Stimulated activated effector memory CD8-positive, alpha-beta T cell treated with anti-CD3 and anti-CD28 coated beads, Interleukin-12 subunit alpha, Interleukin-12 subunit beta, amount 100 ng/mL, for 72 hours (primary cell): ENCODE data around the gene WIPF2.
"Not testable (repeated sequence)": the region's sequence is repeated elsewhere in the genome, so short reads cannot be mapped to it uniquely, and the experiment has no call there.

Experiments used
- ATAC-seq: fragments of 150-1000 bp; cut with Tn5 transposase; 2 replicates; pipeline ENCODE4 v1.10.0; 2021
- DNase-seq, 2 donors: peaks; one replicate each; pipeline ENCODE4 v3.0.0; 2021 to 2022; ENCODE audit warnings: low spot score in 2 of 2
- H3K27ac Mint-ChIP-seq: one replicate; pipeline ENCODE4 v1.8.0; 2022; ENCODE audit warnings: mild to moderate bottlenecking, mixed read lengths
- H3K36me3 Mint-ChIP-seq: one replicate; pipeline ENCODE4 v1.8.0; 2022; ENCODE audit warnings: mild to moderate bottlenecking, mixed read lengths
- H3K4me1 Mint-ChIP-seq: one replicate; pipeline ENCODE4 v1.8.0; 2022; ENCODE audit warnings: mixed read lengths
- H3K4me3 Mint-ChIP-seq: one replicate; pipeline ENCODE4 v1.8.0; 2022; ENCODE audit warnings: mild to moderate bottlenecking, mixed read lengths
- H3K9me3 Mint-ChIP-seq: one replicate; pipeline ENCODE4 v1.8.0; 2022; ENCODE audit warnings: mixed read lengths

Gene WIPF2

DNA sequence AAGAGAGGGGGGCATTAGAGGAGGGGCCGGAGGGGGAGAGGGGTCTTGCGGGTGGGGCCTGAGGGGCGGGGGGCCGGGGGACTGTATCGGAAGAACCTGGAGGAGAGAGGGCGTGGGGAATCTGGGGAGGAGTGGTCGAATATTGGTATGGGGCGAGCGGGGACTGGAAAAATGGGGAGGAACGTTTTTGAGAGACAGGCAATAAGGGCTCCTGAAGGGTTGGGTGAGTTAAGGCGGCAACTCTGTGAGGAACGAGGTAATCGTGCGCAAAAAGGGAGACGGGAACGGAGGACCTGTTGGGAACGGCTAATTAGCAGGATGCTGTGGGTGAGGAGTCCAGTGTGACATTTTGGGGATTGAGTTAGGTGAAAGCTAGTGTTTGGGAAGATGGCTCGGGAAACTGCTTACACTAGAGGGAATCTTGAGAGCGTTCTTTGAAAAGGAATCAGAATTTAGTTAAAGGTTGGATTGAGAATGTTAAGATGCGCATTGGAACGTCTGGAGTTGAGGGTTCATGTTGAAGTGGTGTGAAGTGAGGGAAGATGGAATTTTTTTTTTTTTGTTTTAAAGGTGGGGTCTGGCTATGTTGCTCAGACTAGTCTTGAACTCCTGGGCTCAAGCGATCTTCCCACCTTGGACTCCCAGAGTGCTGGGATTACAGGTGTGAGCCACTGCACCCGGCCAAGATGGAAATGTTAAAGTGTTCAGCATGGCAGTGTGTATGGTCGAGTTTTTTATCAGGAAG is 662 bp downstream of the WIPF2 start:
- peaks cover 41% of the 10 kb centered on the region for H3K4me1 Mint-ChIP-seq

DNA sequence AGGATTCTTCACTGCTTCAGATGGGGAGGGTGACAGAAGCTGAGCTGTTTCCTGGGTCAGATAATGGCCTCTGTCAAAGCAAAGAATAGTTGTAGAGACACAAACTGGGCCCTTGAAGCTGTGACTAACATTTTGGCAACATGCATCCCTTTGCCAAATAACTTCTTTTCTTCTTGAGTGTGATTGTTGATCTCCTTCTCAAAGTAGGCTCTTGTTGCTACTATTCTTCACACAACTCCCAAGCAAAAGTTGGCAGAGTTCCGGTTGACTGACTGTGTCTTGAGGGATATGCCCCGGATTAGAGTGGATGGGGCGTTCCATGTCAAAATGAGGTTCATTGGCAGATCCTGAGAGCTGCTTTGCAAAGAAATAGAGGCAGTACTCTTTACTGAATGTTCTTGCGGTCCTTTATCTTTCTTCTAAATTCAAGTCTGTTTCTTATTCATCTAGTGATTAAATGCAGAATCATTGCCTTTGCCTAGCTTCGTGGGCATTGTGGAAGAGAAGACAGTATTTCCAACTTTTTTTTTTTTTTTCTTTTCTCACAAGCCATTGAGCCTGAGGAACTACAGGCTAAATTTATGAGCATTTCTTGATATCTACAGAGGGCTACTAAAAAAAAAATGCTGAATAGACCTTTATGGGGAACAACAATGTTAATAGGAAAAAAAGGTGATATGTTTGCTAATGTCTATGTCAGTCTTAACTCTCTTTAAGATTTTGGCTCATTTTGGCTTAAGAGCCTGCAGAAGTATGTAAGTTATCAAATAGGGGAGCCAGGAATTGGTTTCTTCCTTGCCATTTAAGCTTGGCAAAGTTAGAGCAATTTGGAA is 5.8 kb downstream of the WIPF2 start:
- Mint-ChIP-seq H3K4me3 (no peak overlapping the region), H3K36me3 (peaks cover 61% of the 10 kb centered on the region), H3K27ac (no peak overlapping the region), H3K9me3 (no peaks in the 10 kb centered on the region), H3K4me1 (peaks cover 38% of the 10 kb centered on the region)
- no peak for ATAC-seq
- DNase-seq: no peak

More for the DNA sequence above, 662 bp downstream of the WIPF2 start:
- Mint-ChIP-seq H3K4me3 (peak overlapping the region; percentile 80), H3K27ac (peak overlapping the region; percentile 99), H3K36me3 (peaks cover 37% of the 10 kb centered on the region), H3K9me3 (no peaks in the 10 kb centered on the region)
- DNase-seq: peak in 1 of 2 donors; percentile 70
- peak; percentile 36 for ATAC-seq

DNA sequence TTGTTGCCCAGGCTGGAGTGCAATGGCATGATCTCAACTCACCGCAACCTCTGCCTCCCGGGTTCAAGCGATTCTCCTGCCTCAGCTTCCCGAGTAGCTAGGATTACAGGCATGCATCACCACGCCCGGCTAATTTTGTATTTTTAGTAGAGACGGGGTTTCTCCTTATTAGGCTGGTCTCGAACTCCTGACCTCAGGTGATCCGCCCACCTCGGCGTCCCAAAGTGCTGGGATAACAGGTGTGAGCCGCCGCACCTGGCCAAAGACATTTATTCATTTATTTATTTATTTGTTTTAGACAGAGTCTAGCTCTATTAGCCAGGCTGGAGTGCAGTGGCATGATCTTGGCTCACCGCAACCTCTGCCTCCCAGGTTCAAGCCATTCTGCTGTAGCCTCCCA is 10.0 kb downstream of the WIPF2 start:
- H3K36me3 Mint-ChIP-seq: peaks cover 92% of the 10 kb centered on the region
- not testable (repeated sequence) for DNase-seq, H3K4me3 Mint-ChIP-seq, ATAC-seq, H3K9me3 Mint-ChIP-seq
- peak overlapping the region; percentile 43 for H3K27ac Mint-ChIP-seq
- H3K4me1 Mint-ChIP-seq: peaks cover 22% of the 10 kb centered on the region

DNA sequence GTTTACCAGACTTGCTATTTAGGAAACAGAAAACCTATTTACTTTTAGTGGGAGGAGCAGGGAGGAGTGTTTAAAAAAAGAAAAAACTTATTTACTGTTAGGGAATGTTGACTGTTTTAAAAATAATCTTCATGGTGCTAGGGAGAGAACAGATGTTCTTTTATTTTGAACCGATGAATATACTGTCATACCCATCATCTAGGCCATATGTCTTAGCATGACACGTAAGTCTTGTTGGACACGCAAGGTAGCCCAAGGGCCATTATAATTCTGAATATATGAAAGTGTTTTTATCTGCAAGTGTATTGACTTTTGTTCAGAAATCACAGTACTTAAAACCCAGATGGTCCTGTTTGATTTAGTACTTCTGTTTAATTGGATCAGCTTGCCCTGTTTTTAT is 11.6 kb downstream of the WIPF2 start:
- Mint-ChIP-seq H3K9me3 (no peaks in the 10 kb centered on the region), H3K27ac (peak overlapping the region; percentile 43), H3K4me1 (peaks cover 7% of the 10 kb centered on the region), H3K4me3 (no peak overlapping the region), H3K36me3 (peaks cover 95% of the 10 kb centered on the region)
- DNase-seq: no peak
- no peak for ATAC-seq

DNA sequence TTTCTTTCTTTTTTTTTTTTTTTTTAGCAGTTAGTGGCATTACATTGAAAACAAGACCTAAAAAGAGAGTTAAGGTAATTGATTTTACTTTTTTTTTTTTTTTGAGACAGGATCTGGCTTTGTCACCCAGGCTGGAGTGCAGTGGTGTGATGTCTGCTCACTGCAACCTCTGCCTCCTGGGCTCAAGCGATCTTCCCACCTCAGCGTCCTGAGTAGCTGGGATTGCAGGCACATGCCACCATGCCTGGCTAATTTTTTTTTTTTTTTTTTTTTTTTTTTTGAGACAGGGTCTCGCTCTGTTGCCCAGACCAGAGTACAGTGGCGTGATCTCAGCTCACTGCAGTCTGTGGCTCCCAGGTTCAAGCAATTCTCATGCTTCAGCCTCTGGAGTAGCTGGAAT is 12.8 kb downstream of the WIPF2 start:
- ATAC-seq, H3K4me3 Mint-ChIP-seq, H3K27ac Mint-ChIP-seq, DNase-seq, H3K4me1 Mint-ChIP-seq, H3K9me3 Mint-ChIP-seq: not testable (repeated sequence)
- H3K36me3 Mint-ChIP-seq: peaks cover 98% of the 10 kb centered on the region

DNA sequence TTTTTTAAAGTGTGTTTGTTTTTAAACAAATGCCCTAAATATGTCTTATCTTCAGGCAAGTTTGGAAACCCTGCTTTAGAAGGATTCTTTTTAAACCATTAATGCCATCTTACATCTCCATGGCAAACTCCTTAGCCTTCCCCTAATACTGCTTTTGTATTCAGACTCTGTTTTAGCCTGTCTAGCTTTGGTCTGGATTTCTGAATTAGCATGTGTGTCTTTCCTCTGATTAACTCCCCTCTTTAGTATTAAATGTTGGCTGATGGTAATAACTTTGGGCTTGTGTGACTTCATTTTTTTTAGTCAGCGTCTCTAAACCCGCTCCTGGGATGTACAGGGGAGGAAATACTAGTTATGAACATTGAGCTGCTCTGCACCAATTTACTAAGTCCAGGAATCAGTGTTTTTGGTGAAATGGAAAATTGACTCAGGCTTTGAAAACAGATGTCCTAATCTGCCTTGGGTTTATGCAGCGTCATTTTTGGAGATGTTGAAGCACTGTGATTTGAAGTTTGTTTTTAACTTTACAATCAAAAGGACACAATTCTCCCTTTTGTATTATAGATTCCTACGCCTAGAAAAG is 22.2 kb downstream of the WIPF2 start:
- no peaks in the 10 kb centered on the region for H3K9me3 Mint-ChIP-seq
- peak overlapping the region; percentile 5 for H3K27ac Mint-ChIP-seq
- DNase-seq: no peak
- H3K4me3 Mint-ChIP-seq: no peak overlapping the region
- peaks cover 26% of the 10 kb centered on the region for H3K4me1 Mint-ChIP-seq
- ATAC-seq: no peak
- peaks cover 49% of the 10 kb centered on the region for H3K36me3 Mint-ChIP-seq

DNA sequence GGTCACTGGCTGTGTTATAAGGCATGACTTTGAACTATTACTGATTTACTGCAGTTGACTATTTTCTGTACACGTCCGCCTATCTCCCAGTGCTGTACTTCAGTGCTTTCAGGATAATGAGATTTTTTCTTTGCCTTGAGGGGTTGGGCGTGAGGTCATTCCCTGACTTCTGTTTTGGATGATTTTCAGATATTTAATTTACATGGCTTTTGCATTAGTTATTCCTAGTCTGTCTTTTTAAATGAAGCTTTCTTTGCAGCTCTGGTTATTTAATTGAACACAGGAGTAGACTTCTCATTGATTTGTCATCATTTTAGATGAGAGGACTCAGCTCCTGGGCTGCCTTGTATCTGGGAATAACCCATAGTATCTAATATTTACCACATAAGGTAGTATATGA is 23.7 kb downstream of the WIPF2 start:
- Mint-ChIP-seq H3K27ac (no peak overlapping the region), H3K36me3 (peaks cover 35% of the 10 kb centered on the region), H3K9me3 (no peaks in the 10 kb centered on the region), H3K4me3 (no peak overlapping the region), H3K4me1 (peaks cover 26% of the 10 kb centered on the region)
- no peak for DNase-seq
- ATAC-seq: no peak

DNA sequence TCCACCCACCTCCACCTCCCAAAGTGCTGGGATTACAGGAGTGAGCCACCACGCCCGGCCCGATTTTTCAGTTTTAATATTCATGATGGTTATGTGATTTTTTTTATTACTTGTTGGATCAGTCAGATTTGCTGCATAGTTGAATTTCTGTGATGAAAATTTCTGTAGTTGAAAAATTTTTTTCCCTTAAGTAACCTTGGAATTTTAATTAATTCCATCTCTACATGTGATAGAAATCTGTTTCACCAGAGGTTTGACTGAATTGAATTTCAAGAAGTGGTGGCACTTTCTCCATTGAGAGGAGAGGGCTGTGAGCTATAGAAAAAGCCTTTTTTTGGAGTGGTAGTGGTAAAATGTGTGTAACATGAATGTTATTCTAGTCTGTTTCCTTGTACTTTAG is 24.7 kb downstream of the WIPF2 start:
- Mint-ChIP-seq H3K9me3 (no peaks in the 10 kb centered on the region), H3K4me1 (peaks cover 26% of the 10 kb centered on the region), H3K36me3 (peaks cover 29% of the 10 kb centered on the region), H3K4me3 (no peak overlapping the region), H3K27ac (peak overlapping the region; percentile 26)
- ATAC-seq: no peak
- DNase-seq: no peak

DNA sequence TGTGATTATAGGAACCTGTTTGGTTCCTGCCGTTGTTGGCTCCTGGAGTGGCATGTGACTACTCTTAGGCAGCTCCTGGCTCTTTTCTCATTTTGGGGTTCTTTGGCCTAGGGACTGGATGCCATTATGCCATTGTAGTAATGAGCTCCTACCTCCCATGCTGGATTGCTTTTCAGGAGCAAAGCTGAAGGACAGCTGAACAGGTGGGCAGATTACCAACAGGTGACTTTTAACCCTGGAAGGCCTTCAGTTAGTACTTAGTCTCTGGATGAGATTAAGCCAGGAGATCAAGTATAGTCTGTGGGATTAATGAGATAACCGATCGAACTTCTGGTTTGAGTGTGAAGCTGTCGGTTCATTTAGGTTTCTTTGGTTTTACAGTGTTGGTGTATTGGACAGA is 25.2 kb downstream of the WIPF2 start:
- Mint-ChIP-seq H3K4me3 (no peak overlapping the region), H3K27ac (peak overlapping the region; percentile 26), H3K36me3 (peaks cover 29% of the 10 kb centered on the region), H3K9me3 (no peaks in the 10 kb centered on the region), H3K4me1 (peaks cover 26% of the 10 kb centered on the region)
- DNase-seq (no peak), ATAC-seq (no peak)

DNA sequence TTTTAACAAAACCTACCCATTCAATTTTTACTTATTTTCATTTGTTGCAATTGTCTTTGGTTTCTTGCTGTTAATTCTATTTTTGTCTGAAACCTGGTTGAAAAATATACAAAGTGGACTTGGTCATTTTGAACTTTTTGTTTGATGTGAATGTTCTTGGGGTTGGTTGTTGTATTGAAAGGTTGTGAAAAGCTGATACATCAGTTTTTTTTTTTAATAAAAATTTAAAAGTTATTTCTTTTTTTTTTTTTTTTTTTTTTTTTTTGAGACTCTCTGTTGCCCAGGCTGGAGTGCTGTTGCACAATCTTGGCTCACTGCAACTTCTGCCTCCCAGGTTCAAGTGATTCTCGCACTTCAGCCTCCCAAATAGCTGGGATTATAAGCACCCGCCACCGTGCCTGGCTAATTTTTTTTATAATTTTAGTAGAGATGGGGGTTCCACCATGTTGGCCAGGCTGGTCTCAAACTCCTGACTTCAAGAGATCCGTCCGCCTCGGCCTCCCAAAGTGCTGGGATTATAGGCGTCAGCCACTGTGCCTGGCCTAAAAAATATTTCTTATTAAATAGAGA is 28.9 kb downstream of the WIPF2 start:
- Mint-ChIP-seq H3K27ac (no peak overlapping the region), H3K9me3 (no peaks in the 10 kb centered on the region), H3K36me3 (peaks cover 31% of the 10 kb centered on the region), H3K4me3 (no peak overlapping the region), H3K4me1 (peaks cover 6% of the 10 kb centered on the region)
- ATAC-seq (no peak), DNase-seq (no peak)

DNA sequence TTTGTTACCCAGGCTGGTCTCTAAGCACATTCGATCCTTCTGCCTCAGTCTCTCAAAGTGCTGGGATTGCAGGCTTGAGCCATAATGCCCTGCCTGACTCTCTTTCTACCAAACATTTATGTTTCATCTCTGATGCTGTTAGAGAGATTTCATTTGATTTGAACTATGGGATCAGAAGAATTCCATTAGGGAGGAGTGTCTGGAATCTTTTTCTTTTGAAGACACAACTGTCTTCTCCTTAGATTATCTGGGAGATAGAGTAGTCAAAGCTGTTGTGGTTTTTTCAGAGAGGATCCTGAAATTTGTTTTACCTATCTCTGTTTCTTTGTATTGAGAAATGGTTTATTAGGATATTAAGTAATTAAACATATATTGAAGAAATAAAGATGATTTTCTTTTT is 29.4 kb downstream of the WIPF2 start:
- peaks cover 6% of the 10 kb centered on the region for H3K4me1 Mint-ChIP-seq

DNA sequence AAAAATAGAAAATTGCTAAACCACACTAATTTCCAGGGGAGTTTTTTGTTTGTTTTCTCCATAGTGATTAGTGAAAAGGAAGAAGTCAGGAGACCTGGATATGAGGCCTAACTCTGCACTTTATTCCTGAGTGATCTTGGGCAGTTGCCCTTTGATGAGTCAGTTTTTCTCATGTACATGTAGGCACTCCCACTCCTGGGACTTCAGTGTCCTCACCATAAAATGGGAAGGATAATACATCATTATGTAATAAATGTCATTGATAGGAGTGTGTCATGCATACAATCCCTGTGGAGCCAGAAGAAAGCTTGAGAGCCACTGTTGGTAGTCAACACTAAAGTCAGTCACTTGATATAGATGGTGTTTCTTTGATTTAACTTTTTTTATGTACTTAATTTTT is 32.5 kb downstream of the WIPF2 start:
- peaks cover 7% of the 10 kb centered on the region for H3K36me3 Mint-ChIP-seq
- H3K4me3 Mint-ChIP-seq: no peak overlapping the region
- no peaks in the 10 kb centered on the region for H3K9me3 Mint-ChIP-seq
- no peak for DNase-seq
- peaks cover 5% of the 10 kb centered on the region for H3K4me1 Mint-ChIP-seq
- H3K27ac Mint-ChIP-seq: no peak overlapping the region
- ATAC-seq: no peak

More for the DNA sequence above, 29.4 kb downstream of the WIPF2 start:
- DNase-seq (no peak), ATAC-seq (no peak)
- Mint-ChIP-seq H3K4me3 (no peak overlapping the region), H3K9me3 (no peaks in the 10 kb centered on the region), H3K27ac (no peak overlapping the region), H3K36me3 (peaks cover 31% of the 10 kb centered on the region)

DNA sequence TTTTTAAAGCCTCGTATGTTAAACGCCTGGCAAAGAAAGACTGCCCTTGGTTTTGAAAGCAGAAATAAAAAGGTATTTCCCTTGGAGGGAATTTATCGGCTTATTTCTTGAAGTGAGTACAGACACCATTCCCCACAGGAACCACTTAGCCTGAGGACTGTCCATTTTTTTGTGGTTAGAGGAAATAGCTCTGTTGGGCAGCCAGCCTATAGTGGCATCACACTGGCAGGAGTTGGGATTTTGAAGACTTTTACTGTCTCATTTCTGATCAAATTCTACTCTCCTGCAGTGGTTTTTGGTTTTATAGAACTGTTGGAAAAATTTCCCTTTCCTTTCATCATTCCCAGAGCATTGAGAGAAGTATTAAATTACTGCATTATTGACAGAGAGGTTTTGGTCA is 34.5 kb downstream of the WIPF2 start:
- no peak for DNase-seq

DNA sequence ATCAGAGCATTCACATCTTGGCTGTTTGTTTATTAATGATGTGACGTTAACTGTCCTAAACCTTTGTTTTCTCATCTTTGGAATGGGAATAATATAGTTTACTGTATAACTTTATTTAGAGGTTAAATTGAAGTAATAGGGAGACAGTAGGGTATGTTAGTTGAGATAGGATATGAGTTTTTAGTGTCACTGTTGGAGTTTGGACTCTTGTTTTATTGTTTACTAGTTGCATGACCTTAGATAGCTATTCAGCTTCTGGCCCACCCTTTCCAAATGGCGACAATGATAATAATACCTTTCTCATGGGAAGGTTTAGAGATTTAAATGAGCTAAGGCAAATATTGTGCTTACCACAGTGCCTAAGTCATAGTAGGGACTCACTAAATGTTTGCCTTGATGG is 40.4 kb downstream of the WIPF2 start:
- ATAC-seq: no peak
- no peaks in the 10 kb centered on the region for H3K36me3 Mint-ChIP-seq
- no peak overlapping the region for H3K4me3 Mint-ChIP-seq
- H3K27ac Mint-ChIP-seq: no peak overlapping the region
- no peaks in the 10 kb centered on the region for H3K9me3 Mint-ChIP-seq
- H3K4me1 Mint-ChIP-seq: peaks cover 12% of the 10 kb centered on the region
- DNase-seq: no peak

More for the DNA sequence above, 34.5 kb downstream of the WIPF2 start:
- Mint-ChIP-seq H3K4me1 (peaks cover 5% of the 10 kb centered on the region), H3K36me3 (peaks cover 7% of the 10 kb centered on the region), H3K4me3 (no peak overlapping the region), H3K9me3 (no peaks in the 10 kb centered on the region), H3K27ac (peak overlapping the region; percentile 63)
- ATAC-seq: no peak

DNA sequence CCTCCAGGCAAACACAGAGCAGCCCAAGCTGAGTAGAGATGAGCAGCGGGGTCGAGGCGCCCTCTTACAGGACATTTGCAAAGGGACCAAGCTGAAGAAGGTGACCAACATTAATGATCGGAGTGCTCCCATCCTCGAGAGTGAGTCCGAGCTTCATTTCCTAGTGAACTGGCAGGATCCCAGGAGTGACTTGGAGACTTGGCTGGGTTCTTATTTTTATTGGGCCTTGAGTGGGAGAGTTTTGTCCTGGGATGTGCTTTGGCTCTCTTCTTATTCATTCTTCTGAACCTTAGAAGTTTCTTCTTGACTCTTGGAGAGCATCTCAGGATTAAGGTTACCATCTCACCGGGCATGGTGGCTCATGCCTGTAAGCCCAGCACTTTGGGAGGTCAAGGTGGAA is 41.4 kb downstream of the WIPF2 start:
- no peak overlapping the region for H3K4me3 Mint-ChIP-seq
- ATAC-seq (no peak), DNase-seq (no peak)
- peaks cover 12% of the 10 kb centered on the region for H3K4me1 Mint-ChIP-seq
- no peak overlapping the region for H3K27ac Mint-ChIP-seq
- H3K9me3 Mint-ChIP-seq: no peaks in the 10 kb centered on the region
- no peaks in the 10 kb centered on the region for H3K36me3 Mint-ChIP-seq
